ENCODE measurements around the gene CAB39L.

CAB39L gene

GRCh38 chr13:49443704-49444523 lies at the start of gene CAB39L, which contains the start of gene SETDB2:
TSS of gene CAB39L (minus strand) at chr13:49444064. CDS start at chr13:49382910, 61,154 bp downstream.
TSS of gene SETDB2 (plus strand) at chr13:49444274. CDS start at chr13:49451894, 7,620 bp downstream.
- TF ChIP-seq ZNF274 (IDR thresholded peaks at IDR 0.05; ENCODE audit: low read depth, low read length): no peak
- peak within 1 kb of the TSS; percentile 90 for H3K4me3 ChIP-seq (ENCODE audit: low read length)

- TF ChIP-seq ZNF274 (IDR thresholded peaks at IDR 0.05; ENCODE audit: low read depth, low read length): no peak
- H3K4me3 ChIP-seq (ENCODE audit: low read length): no peak overlapping the region
Observed at GRCh38 chr13:49488563-49488962, 44.7 kb upstream of the CAB39L start.

GRCh38 chr13:49481788-49482187 lies 37.9 kb upstream of the CAB39L start:
- no peak for TF ChIP-seq ZNF274 (IDR thresholded peaks at IDR 0.05; ENCODE audit: low read depth, low read length)
- H3K4me3 ChIP-seq (ENCODE audit: low read length): no peak overlapping the region

GRCh38 chr13:49476529-49476928 lies 32.7 kb upstream of the CAB39L start:
- no peak for TF ChIP-seq ZNF274 (IDR thresholded peaks at IDR 0.05; ENCODE audit: low read depth, low read length)
- no peak overlapping the region for H3K4me3 ChIP-seq (ENCODE audit: low read length)

- no peak overlapping the region for H3K4me3 ChIP-seq (ENCODE audit: low read length)
- TF ChIP-seq ZNF274 (IDR thresholded peaks at IDR 0.05; ENCODE audit: low read depth, low read length): no peak
Observed at GRCh38 chr13:49472186-49472585, 28.3 kb upstream of the CAB39L start.

- no peak for TF ChIP-seq ZNF274 (IDR thresholded peaks at IDR 0.05; ENCODE audit: low read depth, low read length)
Observed at GRCh38 chr13:49466292-49466838, 22.5 kb upstream of the CAB39L start.

GRCh38 chr13:49464621-49465325 lies 20.9 kb upstream of the CAB39L start:
- TF ChIP-seq ZNF274 (IDR thresholded peaks at IDR 0.05; ENCODE audit: low read depth, low read length): no peak
- no peak overlapping the region for H3K4me3 ChIP-seq (ENCODE audit: low read length)

More at GRCh38 chr13:49466292-49466838, 22.5 kb upstream of the CAB39L start:
- H3K4me3 ChIP-seq (ENCODE audit: low read length): no peak overlapping the region

GRCh38 chr13:49464085-49464484 lies 20.2 kb upstream of the CAB39L start:
- no peak overlapping the region for H3K4me3 ChIP-seq (ENCODE audit: low read length)
- TF ChIP-seq ZNF274 (IDR thresholded peaks at IDR 0.05; ENCODE audit: low read depth, low read length): no peak

- TF ChIP-seq ZNF274 (IDR thresholded peaks at IDR 0.05; ENCODE audit: low read depth, low read length): no peak
- no peak overlapping the region for H3K4me3 ChIP-seq (ENCODE audit: low read length)
Observed at GRCh38 chr13:49459580-49459979, 15.7 kb upstream of the CAB39L start.

GRCh38 chr13:49457221-49457620 lies 13.4 kb upstream of the CAB39L start:
- TF ChIP-seq ZNF274 (IDR thresholded peaks at IDR 0.05; ENCODE audit: low read depth, low read length): no peak
- H3K4me3 ChIP-seq (ENCODE audit: low read length): no peak overlapping the region

GRCh38 chr13:49456156-49456555 lies 12.3 kb upstream of the CAB39L start:
- no peak for TF ChIP-seq ZNF274 (IDR thresholded peaks at IDR 0.05; ENCODE audit: low read depth, low read length)
- H3K4me3 ChIP-seq (ENCODE audit: low read length): no peak overlapping the region

- H3K4me3 ChIP-seq (ENCODE audit: low read length): no peak overlapping the region
- no peak for TF ChIP-seq ZNF274 (IDR thresholded peaks at IDR 0.05; ENCODE audit: low read depth, low read length)
Observed at GRCh38 chr13:49455007-49455398, 11.1 kb upstream of the CAB39L start.

- no peak for TF ChIP-seq ZNF274 (IDR thresholded peaks at IDR 0.05; ENCODE audit: low read depth, low read length)
- peak overlapping the region; percentile 31; the same call in 1 of the 2 replicates for H3K4me3 ChIP-seq (ENCODE audit: low read length)
Observed at GRCh38 chr13:49454388-49455006, 10.6 kb upstream of the CAB39L start.

- TF ChIP-seq ZNF274 (IDR thresholded peaks at IDR 0.05; ENCODE audit: low read depth, low read length): no peak
- no peak overlapping the region for H3K4me3 ChIP-seq (ENCODE audit: low read length)
Observed at GRCh38 chr13:49453465-49453864, 9.6 kb upstream of the CAB39L start.

Measured in GM08714 (cell line).